NCI-H2171 (cell line): Measurements from ENCODE around the gene KBTBD13.
A peak's percentile ranks its signal among the peaks of the same experiment; 100 is the strongest.

Experiments used
- DNase-seq: peaks from one replicate; lab custom pipeline; 2025; lab: John Stamatoyannopoulos, UW

Gene KBTBD13

DNA sequence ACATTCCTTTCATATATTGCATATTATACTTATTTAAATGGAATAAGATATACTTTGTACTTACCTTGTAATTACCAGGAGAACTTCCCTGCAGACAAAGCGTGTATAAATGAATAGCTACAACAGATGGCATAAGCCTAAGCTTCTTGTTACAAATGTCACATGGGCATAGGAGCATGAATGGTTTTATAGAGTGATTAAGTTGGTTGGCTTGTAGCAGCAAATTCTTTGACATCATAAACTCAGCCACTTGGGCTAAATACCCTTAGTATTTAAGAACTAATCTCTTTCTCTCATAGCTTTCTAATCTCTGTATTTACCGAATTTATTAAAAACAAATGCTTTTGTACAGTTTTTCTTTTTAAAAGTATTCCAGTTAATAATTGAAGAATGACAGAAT, 38.5 kb downstream of the KBTBD13 start, which contains the start of gene UBAP1L:
Gene UBAP1L (minus strand): TSS at position 115 of the 400 bp plus-strand sequence. CDS start 8,985 bp downstream, outside the sequence.
- peak; percentile 45 for DNase-seq

DNA sequence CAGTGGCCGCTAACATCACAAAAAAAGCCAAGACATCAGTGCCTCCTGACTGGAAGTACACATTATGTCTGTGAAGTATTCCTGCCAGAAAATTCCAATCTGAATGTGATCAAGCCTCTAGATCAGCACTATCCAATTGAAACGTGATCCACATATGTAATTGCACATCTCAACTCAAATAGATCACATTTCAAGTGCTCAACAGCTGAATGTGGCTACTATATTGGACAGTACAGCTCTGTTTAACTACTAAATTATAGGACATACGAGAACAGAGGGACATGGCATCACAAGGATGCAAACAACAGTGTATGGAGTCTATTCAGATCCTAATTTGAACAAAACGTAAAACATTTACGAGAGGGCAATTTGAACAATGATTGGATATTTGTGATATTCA, 39.0 kb downstream of the KBTBD13 start:
- no peak for DNase-seq
